ENCODE data around the gene CGGBP1.

CGGBP1 gene

DNA sequence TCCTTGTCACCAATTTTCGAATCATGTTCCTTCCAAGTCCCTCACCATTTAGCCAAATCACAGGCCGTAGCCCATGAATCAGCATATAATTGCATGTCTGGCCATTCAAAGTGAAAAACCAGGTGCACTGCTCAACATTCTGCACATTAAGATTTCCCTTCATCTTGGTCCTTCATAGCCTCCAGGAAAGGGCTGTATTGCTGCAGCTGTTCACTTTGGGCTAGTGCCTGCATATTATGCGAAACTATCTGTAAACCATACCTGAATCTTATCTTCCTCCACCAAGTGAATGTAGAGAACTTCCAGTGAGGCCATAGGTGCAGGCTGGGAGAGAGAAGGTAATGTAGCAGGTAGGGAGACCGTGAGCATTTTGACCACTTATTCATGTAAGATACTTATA is 18.3 kb downstream of the CGGBP1 start:
- H3K36me3 ChIP-seq (ENCODE audit: low read length) = no peaks in the 10 kb centered on the region
- no peak overlapping the region for H2AFZ ChIP-seq (ENCODE audit: low read depth, low read length, severe bottlenecking)
- H3K4me2 ChIP-seq (ENCODE audit: low read depth, low read length, poor library complexity, severe bottlenecking) = no peak overlapping the region
- H3K27me3 ChIP-seq (ENCODE audit: low read length) = no peaks in the 10 kb centered on the region
- H3K9me2 ChIP-seq (replicated peaks; ENCODE audit: insufficient read depth, low read length) = no peaks in the 10 kb centered on the region
- H3F3A ChIP-seq (ENCODE audit: insufficient read depth) = no peaks in the 10 kb centered on the region
- TF ChIP-seq EZH2phosphoT487 (conservative IDR thresholded peaks at IDR 0.05; ENCODE audit: low read length) = no peak
- TF ChIP-seq, protein P1, sequence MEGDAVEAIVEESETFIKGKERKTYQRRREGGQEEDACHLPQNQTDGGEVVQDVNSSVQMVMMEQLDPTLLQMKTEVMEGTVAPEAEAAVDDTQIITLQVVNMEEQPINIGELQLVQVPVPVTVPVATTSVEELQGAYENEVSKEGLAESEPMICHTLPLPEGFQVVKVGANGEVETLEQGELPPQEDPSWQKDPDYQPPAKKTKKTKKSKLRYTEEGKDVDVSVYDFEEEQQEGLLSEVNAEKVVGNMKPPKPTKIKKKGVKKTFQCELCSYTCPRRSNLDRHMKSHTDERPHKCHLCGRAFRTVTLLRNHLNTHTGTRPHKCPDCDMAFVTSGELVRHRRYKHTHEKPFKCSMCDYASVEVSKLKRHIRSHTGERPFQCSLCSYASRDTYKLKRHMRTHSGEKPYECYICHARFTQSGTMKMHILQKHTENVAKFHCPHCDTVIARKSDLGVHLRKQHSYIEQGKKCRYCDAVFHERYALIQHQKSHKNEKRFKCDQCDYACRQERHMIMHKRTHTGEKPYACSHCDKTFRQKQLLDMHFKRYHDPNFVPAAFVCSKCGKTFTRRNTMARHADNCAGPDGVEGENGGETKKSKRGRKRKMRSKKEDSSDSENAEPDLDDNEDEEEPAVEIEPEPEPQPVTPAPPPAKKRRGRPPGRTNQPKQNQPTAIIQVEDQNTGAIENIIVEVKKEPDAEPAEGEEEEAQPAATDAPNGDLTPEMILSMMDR (IDR thresholded peaks at IDR 0.05; ENCODE audit: insufficient read depth, low read length, poor library complexity, severe bottlenecking) = no peak
- H4K20me1 ChIP-seq (ENCODE audit: low read depth, low read length) = no peaks in the 10 kb centered on the region
- H3K9me3 ChIP-seq (ENCODE audit: insufficient read depth, low read length) = no peaks in the 10 kb centered on the region
- no peak overlapping the region for H3K27ac ChIP-seq (ENCODE audit: low read depth, low read length)
- H3K9ac ChIP-seq (ENCODE audit: low read length) = no peak overlapping the region
- no peaks in the 10 kb centered on the region for H3K79me2 ChIP-seq (ENCODE audit: insufficient read depth, low read length)
- no peak overlapping the region for H3K4me3 ChIP-seq (ENCODE audit: insufficient read depth, low read length, poor library complexity, severe bottlenecking)

DNA sequence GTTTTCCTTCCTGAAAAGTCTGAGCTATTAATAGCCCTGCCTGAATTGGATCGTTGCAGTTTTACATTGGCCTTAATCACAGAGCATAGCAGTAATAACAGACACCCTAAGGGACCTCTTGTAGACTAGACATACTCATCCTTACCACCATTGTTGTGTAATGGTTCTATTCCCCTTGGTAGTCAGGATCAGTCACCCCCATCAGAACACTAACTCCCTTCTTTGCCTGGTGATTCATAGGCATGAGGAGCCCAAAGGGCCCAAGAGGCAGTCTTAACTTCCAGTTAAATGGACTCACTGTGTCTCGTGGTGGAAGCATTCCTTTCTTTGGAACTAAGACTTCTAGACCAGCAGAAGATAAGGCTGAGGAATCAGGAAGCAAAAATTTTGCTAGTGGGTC is 20.2 kb downstream of the CGGBP1 start:
- Histone ChIP-seq H3K9ac (ENCODE audit: low read length) (no peak overlapping the region), H3K79me2 (ENCODE audit: insufficient read depth, low read length) (no peaks in the 10 kb centered on the region), H3K9me2 (replicated peaks; ENCODE audit: insufficient read depth, low read length) (no peaks in the 10 kb centered on the region), H3K27me3 (ENCODE audit: low read length) (no peaks in the 10 kb centered on the region), H3K4me3 (ENCODE audit: insufficient read depth, low read length, poor library complexity, severe bottlenecking) (no peak overlapping the region), H4K20me1 (ENCODE audit: low read depth, low read length) (no peaks in the 10 kb centered on the region), H3F3A (ENCODE audit: insufficient read depth) (no peaks in the 10 kb centered on the region), H3K4me2 (ENCODE audit: low read depth, low read length, poor library complexity, severe bottlenecking) (no peak overlapping the region), H3K9me3 (ENCODE audit: insufficient read depth, low read length) (no peaks in the 10 kb centered on the region), H3K27ac (ENCODE audit: low read depth, low read length) (no peak overlapping the region), H3K36me3 (ENCODE audit: low read length) (no peaks in the 10 kb centered on the region), H2AFZ (ENCODE audit: low read depth, low read length, severe bottlenecking) (no peak overlapping the region)
- TF ChIP-seq, protein P1 (IDR thresholded peaks at IDR 0.05; ENCODE audit: insufficient read depth, low read length, poor library complexity, severe bottlenecking) = no peak
- no peak for TF ChIP-seq EZH2phosphoT487 (conservative IDR thresholded peaks at IDR 0.05; ENCODE audit: low read length)

DNA sequence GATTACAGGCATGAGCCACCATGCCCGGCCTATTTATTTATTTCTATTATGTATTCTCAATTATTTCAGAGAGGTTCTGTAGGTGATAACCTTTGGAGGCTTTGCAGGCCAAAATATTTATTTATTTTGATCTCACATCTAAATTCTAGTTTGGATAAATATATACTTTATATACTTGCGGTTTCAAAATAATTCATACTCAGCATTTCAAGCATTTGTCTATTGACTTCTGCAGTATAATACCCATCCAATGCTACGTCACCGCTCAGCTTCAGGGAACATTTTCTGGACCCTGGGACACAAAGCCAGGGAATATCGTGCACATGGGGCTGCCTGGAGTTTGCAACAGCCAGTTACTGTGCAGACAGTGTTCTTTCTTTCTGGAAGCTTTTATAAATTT is 22.6 kb downstream of the CGGBP1 start:
- Histone ChIP-seq H3K4me3 (ENCODE audit: insufficient read depth, low read length, poor library complexity, severe bottlenecking) (no peak overlapping the region), H3K9ac (ENCODE audit: low read length) (no peak overlapping the region), H3K27me3 (ENCODE audit: low read length) (no peaks in the 10 kb centered on the region), H3K79me2 (ENCODE audit: insufficient read depth, low read length) (no peaks in the 10 kb centered on the region), H3K36me3 (ENCODE audit: low read length) (no peaks in the 10 kb centered on the region), H3K27ac (ENCODE audit: low read depth, low read length) (no peak overlapping the region), H3F3A (ENCODE audit: insufficient read depth) (no peaks in the 10 kb centered on the region), H3K9me3 (ENCODE audit: insufficient read depth, low read length) (no peaks in the 10 kb centered on the region), H2AFZ (ENCODE audit: low read depth, low read length, severe bottlenecking) (no peak overlapping the region), H3K9me2 (replicated peaks; ENCODE audit: insufficient read depth, low read length) (no peaks in the 10 kb centered on the region), H4K20me1 (ENCODE audit: low read depth, low read length) (no peaks in the 10 kb centered on the region), H3K4me2 (ENCODE audit: low read depth, low read length, poor library complexity, severe bottlenecking) (no peak overlapping the region)
- no peak for TF ChIP-seq EZH2phosphoT487 (conservative IDR thresholded peaks at IDR 0.05; ENCODE audit: low read length)
- TF ChIP-seq, protein P1 (IDR thresholded peaks at IDR 0.05; ENCODE audit: insufficient read depth, low read length, poor library complexity, severe bottlenecking) = no peak

All from SU-DHL-6 (cell line).